Neuronal stem cell (in vitro differentiated cells): ENCODE measurements around the gene SLC7A11.

Experiments used
- DNase-seq: peaks from one replicate; pipeline ENCODE4 v3.0.0-alpha.2; 2013; ENCODE audit warnings: low spot score
- H2AFZ ChIP-seq: one replicate; pipeline ENCODE4 v1.6.1; 2013; ENCODE audit warnings: mild to moderate bottlenecking, low read length, inconsistent platforms
- H2AK5ac ChIP-seq: 2 replicates; pipeline ENCODE4 v1.6.1; 2013; ENCODE audit warnings: low read depth, mild to moderate bottlenecking, inconsistent platforms, low read length, moderate library complexity, mixed read lengths
- H2BK120ac ChIP-seq: 2 replicates; pipeline ENCODE4 v1.6.1; 2013; ENCODE audit warnings: low read depth, mild to moderate bottlenecking, inconsistent platforms, low read length, moderate library complexity, mixed read lengths
- H2BK12ac ChIP-seq: one replicate; pipeline ENCODE4 v1.6.1; 2013; ENCODE audit warnings: low read length, inconsistent platforms
- H2BK15ac ChIP-seq: 2 replicates; pipeline ENCODE4 v1.6.1; 2013; ENCODE audit warnings: mild to moderate bottlenecking, low read length, inconsistent platforms, mixed read lengths
- H2BK5ac ChIP-seq: one replicate; pipeline ENCODE4 v1.6.1; 2013; ENCODE audit warnings: inconsistent platforms, mild to moderate bottlenecking, low read length, moderate library complexity
- H3K14ac ChIP-seq: one replicate; pipeline ENCODE4 v1.6.1; 2013; ENCODE audit warnings: low read length, inconsistent platforms
- H3K18ac ChIP-seq: 2 replicates; pipeline ENCODE4 v1.6.1; 2013; ENCODE audit warnings: low read length, inconsistent platforms
- H3K23ac ChIP-seq: 2 replicates; pipeline ENCODE4 v1.6.1; 2013; ENCODE audit warnings: low read depth, mild to moderate bottlenecking, mixed read lengths, low read length, inconsistent platforms; ENCODE audit not compliant: poor library complexity
- H3K27ac ChIP-seq: replicated peaks from 3 replicates; pipeline ENCODE4 v1.5.1; 2013; ENCODE audit warnings: low read length, inconsistent platforms
- H3K27me3 ChIP-seq, 3 experiments: 2 replicates each; pipeline ENCODE4 v1.6.1; 2013; ENCODE audit warnings: low read length in 3 of 3, mild to moderate bottlenecking in 2 of 3, inconsistent platforms in 1 of 3, low read depth in 1 of 3, mixed read lengths in 1 of 3, moderate library complexity in 1 of 3; ENCODE audit not compliant: control insufficient read depth in 3 of 3, insufficient read depth in 3 of 3
- H3K36me3 ChIP-seq, 2 donors: replicated peaks in 1 of 2; 2 replicates each; pipeline ENCODE4 v1.6.1; 2013; ENCODE audit warnings: low read length in 2 of 2; ENCODE audit not compliant: control insufficient read depth in 2 of 2, insufficient read depth in 2 of 2
- H3K4ac ChIP-seq: 2 replicates; pipeline ENCODE4 v1.6.1; 2013; ENCODE audit warnings: inconsistent platforms, mild to moderate bottlenecking, low read length, moderate library complexity
- H3K4me1 ChIP-seq, 2 donors: 1 replicate in 1 of 2; 2 replicates in 1 of 2; pipeline ENCODE4 v1.6.1; 2013; ENCODE audit warnings: low read length in 2 of 2, low read depth in 1 of 2; ENCODE audit not compliant: control insufficient read depth in 2 of 2, insufficient read depth in 1 of 2
- H3K4me2 ChIP-seq: one replicate; pipeline ENCODE4 v1.6.1; 2013; ENCODE audit warnings: mild to moderate bottlenecking, low read length, inconsistent platforms; ENCODE audit not compliant: insufficient read depth, poor library complexity, severe bottlenecking
- H3K4me3 ChIP-seq, 2 donors: 2 replicates each; pipeline ENCODE4 v1.5.1; 2013; ENCODE audit warnings: low read length in 2 of 2, mild to moderate bottlenecking in 2 of 2, inconsistent platforms in 1 of 2, moderate library complexity in 1 of 2
- H3K79me1 ChIP-seq: one replicate; pipeline ENCODE4 v1.6.1; 2013; ENCODE audit warnings: low read depth, mild to moderate bottlenecking, inconsistent platforms, low read length, moderate library complexity
- H3K9ac ChIP-seq: one replicate; pipeline ENCODE4 v1.6.1; 2013; ENCODE audit warnings: mild to moderate bottlenecking, low read depth, low read length, inconsistent platforms; ENCODE audit not compliant: poor library complexity
- H3K9me3 ChIP-seq, 2 donors: replicated peaks in 1 of 2; 2 replicates each; pipeline versions ENCODE3 to v1.6.1; 2013; ENCODE audit warnings: low read length in 2 of 2, mild to moderate bottlenecking in 2 of 2, inconsistent platforms in 1 of 2, low read depth in 1 of 2, mixed read lengths in 1 of 2, moderate library complexity in 1 of 2; ENCODE audit not compliant: control insufficient read depth in 2 of 2, insufficient read depth in 1 of 2
- H4K8ac ChIP-seq: one replicate; pipeline ENCODE4 v1.6.1; 2013; ENCODE audit warnings: low read depth, mild to moderate bottlenecking, inconsistent platforms, low read length, moderate library complexity
- H4K91ac ChIP-seq: one replicate; pipeline ENCODE4 v1.6.1; 2013; ENCODE audit warnings: low read length, low read depth, mild to moderate bottlenecking, inconsistent platforms; ENCODE audit not compliant: poor library complexity
- WGBS, 2 donors: extraction: QIAGEN DNeasy Blood & Tissue Kit; methylation state at CpG; one replicate each; pipeline ENCODE4 v1.1.7; 2013; ENCODE audit warnings: missing lambda C conversion rate in 2 of 2, mixed read lengths in 1 of 2; ENCODE audit not compliant: insufficient read length in 2 of 2, insufficient replicate concordance in 1 of 2; ENCODE audit errors: extremely low coverage in 2 of 2; 5-methylcytosine and 5-hydroxymethylcytosine counted together

The SLC7A11 gene

GRCh38 chr4:138178566-138178965, 63.6 kb downstream of the SLC7A11 start:
- Histone ChIP-seq H2AFZ (no peak overlapping the region), H4K8ac (no peak overlapping the region), H3K4me2 (no peak overlapping the region), H2AK5ac (no peak overlapping the region), H3K9me3 (no peaks in the 10 kb centered on the region), H3K4me1 (peaks cover 0 to 3% of the 10 kb centered on the region in 2 donors), H2BK120ac (no peak overlapping the region), H3K18ac (no peak overlapping the region), H3K9ac (no peak overlapping the region), H3K23ac (no peak overlapping the region), H3K14ac (no peak overlapping the region), H2BK12ac (no peak overlapping the region), H3K36me3 (peaks cover 5 to 25% of the 10 kb centered on the region in 2 donors), H3K4me3 (no peak overlapping the region), H2BK5ac (no peak overlapping the region), H4K91ac (no peak overlapping the region), H3K4ac (no peak overlapping the region), H3K27me3 (no peaks in the 10 kb centered on the region), H3K27ac (no peak overlapping the region), H2BK15ac (no peak overlapping the region), H3K79me1 (no peaks in the 10 kb centered on the region)
- no CpG with 5 or more reads among the region's 5 CpGs for WGBS, 2 donors
- DNase-seq: no peak

- no peak overlapping the region for H3K4ac ChIP-seq
- H2BK5ac ChIP-seq: no peak overlapping the region
These were observed 64.7 kb downstream of the SLC7A11 start for GRCh38 chr4:138177278-138177968.

GRCh38 chr4:138174981-138175794, 67.0 kb downstream of the SLC7A11 start:
- no peak overlapping the region for H2BK5ac ChIP-seq
- H3K23ac ChIP-seq: no peak overlapping the region
- H3K4ac ChIP-seq: no peak overlapping the region
- no peaks in the 10 kb centered on the region for H3K9me3 ChIP-seq
- no peak for DNase-seq
- H3K14ac ChIP-seq: no peak overlapping the region
- no CpG with 5 or more reads among the region's 5 CpGs for WGBS, 2 donors
- no peak overlapping the region for H4K91ac ChIP-seq
- no peak overlapping the region for H3K4me3 ChIP-seq
- H2BK12ac ChIP-seq: no peak overlapping the region
- H3K4me1 ChIP-seq: no peaks in the 10 kb centered on the region
- H4K8ac ChIP-seq: no peak overlapping the region
- H3K27me3 ChIP-seq: no peaks in the 10 kb centered on the region
- H2AFZ ChIP-seq: no peak overlapping the region
- no peak overlapping the region for H3K9ac ChIP-seq
- no peak overlapping the region for H3K4me2 ChIP-seq
- no peak overlapping the region for H2AK5ac ChIP-seq
- H2BK120ac ChIP-seq: no peak overlapping the region
- no peak overlapping the region for H2BK15ac ChIP-seq
- no peak overlapping the region for H3K27ac ChIP-seq
- peaks cover 5 to 25% of the 10 kb centered on the region in 2 donors for H3K36me3 ChIP-seq
- peak overlapping the region; percentile 59 for H3K18ac ChIP-seq
- H3K79me1 ChIP-seq: no peaks in the 10 kb centered on the region

More at GRCh38 chr4:138177278-138177968, 64.7 kb downstream of the SLC7A11 start:
- no peak overlapping the region for H3K27ac ChIP-seq
- no peak overlapping the region for H3K4me3 ChIP-seq
- no peak overlapping the region for H3K18ac ChIP-seq
- H2BK12ac ChIP-seq: no peak overlapping the region
- no peaks in the 10 kb centered on the region for H3K27me3 ChIP-seq
- H3K79me1 ChIP-seq: no peaks in the 10 kb centered on the region
- no peak overlapping the region for H3K9ac ChIP-seq
- no peak overlapping the region for H3K14ac ChIP-seq
- H2AK5ac ChIP-seq: no peak overlapping the region
- no peak overlapping the region for H2BK15ac ChIP-seq
- peaks cover 0 to 3% of the 10 kb centered on the region in 2 donors for H3K4me1 ChIP-seq
- no peaks in the 10 kb centered on the region for H3K9me3 ChIP-seq
- H4K8ac ChIP-seq: no peak overlapping the region
- no peak overlapping the region for H2AFZ ChIP-seq
- no peak overlapping the region for H3K23ac ChIP-seq
- no peak overlapping the region for H3K4me2 ChIP-seq
- no peak overlapping the region for H4K91ac ChIP-seq
- no CpG with 5 or more reads among the region's 2 CpGs for whole genome bisulfite sequencing, 2 donors
- no peak for DNase-seq
- H3K36me3 ChIP-seq: peaks cover 5 to 25% of the 10 kb centered on the region in 2 donors
- no peak overlapping the region for H2BK120ac ChIP-seq

- Histone ChIP-seq H3K27ac (no peak overlapping the region), H3K4me1 (peaks cover 0 to 3% of the 10 kb centered on the region in 2 donors), H3K4me3 (no peak overlapping the region), H3K4me2 (no peak overlapping the region), H2BK12ac (no peak overlapping the region), H3K4ac (no peak overlapping the region), H4K8ac (no peak overlapping the region), H3K18ac (no peak overlapping the region), H2AK5ac (no peak overlapping the region), H2AFZ (no peak overlapping the region), H3K9me3 (no peaks in the 10 kb centered on the region), H2BK120ac (no peak overlapping the region), H3K14ac (no peak overlapping the region), H3K27me3 (no peaks in the 10 kb centered on the region), H4K91ac (no peak overlapping the region), H3K36me3 (no peaks in the 10 kb centered on the region), H3K23ac (no peak overlapping the region), H2BK5ac (no peak overlapping the region), H3K79me1 (no peaks in the 10 kb centered on the region), H3K9ac (no peak overlapping the region), H2BK15ac (no peak overlapping the region)
- no peak for DNase-seq
- no CpG with 5 or more reads among the region's 1 CpG for WGBS, 2 donors
These were observed 77.9 kb downstream of the SLC7A11 start for GRCh38 chr4:138164208-138164607.
